Mesothelial cell of epicardium (in vitro differentiated cells): ENCODE results near the gene DLG5. TPM values are rescaled to one million over a fixed set of nuclear protein-coding genes. Genes with fewer than 3 reads are reported as not detected.

Experiments used
- DNase-seq, 2 experiments: peaks; one replicate each; pipeline ENCODE4 v3.0.0; 2021; ENCODE audit warnings: low spot score in 2 of 2; ENCODE audit not compliant: unreplicated experiment in 2 of 2
- H3K27ac Mint-ChIP-seq: 2 replicates; pipeline ENCODE4 v1.8.0; 2021; ENCODE audit warnings: mixed read lengths
- H3K27me3 Mint-ChIP-seq: 2 replicates; pipeline ENCODE4 v1.8.0; 2021; ENCODE audit warnings: low read depth, mixed read lengths
- H3K36me3 Mint-ChIP-seq: 2 replicates; pipeline ENCODE4 v1.8.0; 2021; ENCODE audit warnings: mixed read lengths
- H3K4me1 Mint-ChIP-seq: 2 replicates; pipeline ENCODE4 v1.8.0; 2021; ENCODE audit warnings: mixed read lengths
- H3K4me3 Mint-ChIP-seq: 2 replicates; pipeline ENCODE4 v1.8.0; 2021; ENCODE audit warnings: mild to moderate bottlenecking, moderate library complexity, mixed read lengths
- H3K9me3 Mint-ChIP-seq: 2 replicates; pipeline ENCODE4 v1.8.0; 2021; ENCODE audit warnings: mixed read lengths
- total RNA-seq: library from RNA; stranded (reverse); gene quantifications from 3 replicates; pipeline ENCODE4 v1.2.1, GENCODE V29; 2021
- TF ChIP-seq, protein P1 (sequence below): fragments of 200-600 bp; sonication (generic); IDR thresholded peaks from one replicate; pipeline ENCODE4 v1.5.0; 2021; ENCODE audit warnings: antibody characterized with exemption; ENCODE audit not compliant: unreplicated experiment

The DLG5 gene
- total RNA-seq, 1 donor from 2014 or later, result 82.2 TPM

DNA sequence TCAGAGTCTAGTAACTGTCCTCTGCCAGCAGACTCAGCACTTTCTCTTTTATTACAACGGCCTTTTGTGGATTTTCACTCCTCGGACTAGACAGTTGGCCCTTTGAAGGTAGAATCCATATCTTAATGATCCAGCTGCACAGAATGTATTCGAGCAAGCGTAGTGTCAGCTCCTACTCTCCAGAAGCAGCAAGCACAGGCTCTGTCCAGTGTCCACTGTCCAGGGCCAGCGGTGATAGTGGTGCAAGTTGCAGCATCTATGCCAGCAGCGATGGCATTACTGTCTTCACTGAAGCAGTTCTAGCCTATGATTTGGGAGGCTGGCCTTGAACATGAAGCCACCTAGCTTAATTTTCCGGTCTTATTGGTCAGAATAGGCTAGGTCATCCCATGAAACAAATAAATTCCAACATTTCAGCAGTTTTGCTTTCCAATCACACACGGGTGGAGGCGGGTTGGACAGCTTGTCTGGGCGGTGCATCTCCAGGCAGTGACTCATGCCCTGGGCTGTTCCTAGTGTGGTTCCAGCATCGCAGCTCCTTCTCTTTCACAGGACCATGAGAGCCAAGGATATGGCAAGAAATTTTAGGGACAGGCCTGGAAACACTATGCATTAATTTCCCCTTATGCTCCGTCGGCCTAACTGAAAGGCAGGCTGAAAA is 180.4 kb downstream of the DLG5 start:
- Mint-ChIP-seq H3K9me3 (peaks cover 17% of the 10 kb centered on the region), H3K4me3 (no peak overlapping the region), H3K27ac (no peak overlapping the region), H3K36me3 (peaks cover 12% of the 10 kb centered on the region), H3K27me3 (no peaks in the 10 kb centered on the region), H3K4me1 (no peaks in the 10 kb centered on the region)
- TF ChIP-seq, protein P1, sequence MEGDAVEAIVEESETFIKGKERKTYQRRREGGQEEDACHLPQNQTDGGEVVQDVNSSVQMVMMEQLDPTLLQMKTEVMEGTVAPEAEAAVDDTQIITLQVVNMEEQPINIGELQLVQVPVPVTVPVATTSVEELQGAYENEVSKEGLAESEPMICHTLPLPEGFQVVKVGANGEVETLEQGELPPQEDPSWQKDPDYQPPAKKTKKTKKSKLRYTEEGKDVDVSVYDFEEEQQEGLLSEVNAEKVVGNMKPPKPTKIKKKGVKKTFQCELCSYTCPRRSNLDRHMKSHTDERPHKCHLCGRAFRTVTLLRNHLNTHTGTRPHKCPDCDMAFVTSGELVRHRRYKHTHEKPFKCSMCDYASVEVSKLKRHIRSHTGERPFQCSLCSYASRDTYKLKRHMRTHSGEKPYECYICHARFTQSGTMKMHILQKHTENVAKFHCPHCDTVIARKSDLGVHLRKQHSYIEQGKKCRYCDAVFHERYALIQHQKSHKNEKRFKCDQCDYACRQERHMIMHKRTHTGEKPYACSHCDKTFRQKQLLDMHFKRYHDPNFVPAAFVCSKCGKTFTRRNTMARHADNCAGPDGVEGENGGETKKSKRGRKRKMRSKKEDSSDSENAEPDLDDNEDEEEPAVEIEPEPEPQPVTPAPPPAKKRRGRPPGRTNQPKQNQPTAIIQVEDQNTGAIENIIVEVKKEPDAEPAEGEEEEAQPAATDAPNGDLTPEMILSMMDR, result no peak
- no peak for DNase-seq

DNA sequence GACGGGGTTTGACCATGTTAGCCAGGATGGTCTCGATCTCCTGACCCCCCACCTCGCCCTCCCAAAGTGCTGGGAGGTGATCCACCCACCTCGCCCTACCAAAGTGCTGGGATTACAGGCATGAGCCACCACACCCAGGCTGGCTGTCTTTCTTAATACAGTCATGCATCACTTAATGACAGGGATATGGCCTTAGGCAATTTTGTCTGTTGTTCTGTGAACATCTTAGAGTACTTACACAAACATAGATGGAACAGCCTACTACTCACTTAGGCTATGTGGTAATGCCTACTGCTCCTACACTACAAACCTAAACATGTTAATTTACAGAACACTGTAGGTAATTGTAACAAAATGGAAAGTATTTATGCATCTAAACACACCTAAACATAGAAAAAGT is 182.3 kb downstream of the DLG5 start:
- TF ChIP-seq, protein P1, result no peak
- Mint-ChIP-seq H3K4me3 (no peak overlapping the region), H3K4me1 (no peaks in the 10 kb centered on the region), H3K9me3 (peaks cover 20% of the 10 kb centered on the region), H3K27ac (no peak overlapping the region), H3K36me3 (peaks cover 18% of the 10 kb centered on the region), H3K27me3 (no peaks in the 10 kb centered on the region)
- no peak for DNase-seq

DNA sequence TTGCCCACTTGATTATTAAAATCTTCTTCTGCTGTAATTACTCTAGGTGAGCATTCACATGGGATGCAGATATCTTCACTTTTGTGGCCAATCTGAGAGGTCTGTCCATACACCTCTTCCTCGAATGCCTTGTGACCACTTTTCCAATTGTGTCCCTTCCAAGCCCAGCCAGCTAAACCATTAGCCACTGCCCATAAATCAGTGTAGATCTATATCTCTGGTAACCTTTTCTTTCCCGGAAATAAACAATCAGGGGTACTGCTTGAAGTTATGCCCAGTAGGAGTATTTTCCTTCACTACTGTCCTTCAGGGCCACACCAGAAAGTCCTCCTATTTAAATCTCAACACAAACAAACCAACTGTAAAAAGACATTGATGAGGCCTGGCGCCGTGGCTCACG is 184.4 kb downstream of the DLG5 start:
- no peak overlapping the region for H3K4me3 Mint-ChIP-seq
- H3K9me3 Mint-ChIP-seq, result peaks cover 34% of the 10 kb centered on the region
- TF ChIP-seq, protein P1, result no peak
- no peaks in the 10 kb centered on the region for H3K27me3 Mint-ChIP-seq
- H3K36me3 Mint-ChIP-seq, result peaks cover 20% of the 10 kb centered on the region
- peaks cover 2% of the 10 kb centered on the region for H3K4me1 Mint-ChIP-seq
- DNase-seq, result no peak
- H3K27ac Mint-ChIP-seq, result no peak overlapping the region

DNA sequence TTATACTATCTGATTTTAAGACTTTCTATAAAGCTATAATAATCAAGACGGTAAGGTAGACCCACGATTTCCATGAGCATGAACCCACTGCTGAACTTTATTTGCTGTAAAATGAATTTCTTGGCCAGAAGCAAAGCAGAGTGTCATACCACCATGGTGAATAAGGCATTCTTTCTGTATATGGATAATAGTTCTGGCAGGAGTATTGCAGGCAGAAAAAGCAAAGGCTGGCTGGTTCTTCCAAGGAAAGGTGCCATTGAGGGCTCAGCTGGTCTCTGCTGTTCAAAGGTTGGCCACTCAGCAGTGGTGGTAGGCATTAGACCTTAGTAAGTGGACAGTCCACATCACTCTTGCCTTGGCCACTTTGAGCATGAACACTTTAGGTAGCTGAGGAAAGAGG is 184.8 kb downstream of the DLG5 start:
- no peaks in the 10 kb centered on the region for H3K27me3 Mint-ChIP-seq
- DNase-seq, result no peak

More for the DNA sequence above, 184.8 kb downstream of the DLG5 start:
- TF ChIP-seq, protein P1, result no peak
- H3K4me1 Mint-ChIP-seq, result peaks cover 2% of the 10 kb centered on the region
- no peak overlapping the region for H3K27ac Mint-ChIP-seq
- H3K36me3 Mint-ChIP-seq, result peaks cover 24% of the 10 kb centered on the region
- no peak overlapping the region for H3K4me3 Mint-ChIP-seq
- peaks cover 39% of the 10 kb centered on the region for H3K9me3 Mint-ChIP-seq

Other genes starting within 250 kb of the DLG5 start
- gene POLR3A, start 102.8 kb upstream of the DLG5 start, total RNA-seq, result 23.7 to 24.5 TPM (median 23.9 TPM) in 3 replicates
- 1,414 to 1,482 TPM (median 1,481 TPM) in 3 replicates for gene RPS24, start 107.1 kb upstream of the DLG5 start, total RNA-seq